ENCODE results near the gene PVALB.

GRCh38 chr22:36807627-36808026, 9.2 kb downstream of the PVALB start:
- TF ChIP-seq POLR2A (IDR thresholded peaks at IDR 0.05; ENCODE audit: borderline replicate concordance, extremely low read depth, insufficient read depth, insufficient read length) (no peak), CEBPB (IDR thresholded peaks at IDR 0.05; ENCODE audit: low read depth) (no peak), CTCF (IDR thresholded peaks at IDR 0.05 in 2 of 3, conservative IDR thresholded peaks at IDR 0.05 in 1 of 3; ENCODE audit: borderline replicate concordance in 1 of 3, insufficient read depth in 1 of 3, low read depth in 2 of 3, low read length in 2 of 3) (no peak), SIN3A (IDR thresholded peaks at IDR 0.05; ENCODE audit: low read depth) (no peak), MAX (IDR thresholded peaks at IDR 0.05) (no peak), RAD21 (IDR thresholded peaks at IDR 0.05; ENCODE audit: low read depth) (no peak), POLR2AphosphoS5 (IDR thresholded peaks at IDR 0.05; ENCODE audit: low read depth, low read length) (no peak), EGR1 (IDR thresholded peaks at IDR 0.05; ENCODE audit: low read depth) (no peak), SP1 (IDR thresholded peaks at IDR 0.05; ENCODE audit: low read depth) (no peak), ELF1 (IDR thresholded peaks at IDR 0.05; ENCODE audit: borderline replicate concordance, low read depth) (no peak), REST (IDR thresholded peaks at IDR 0.05; ENCODE audit: low read depth) (no peak), YY1 (IDR thresholded peaks at IDR 0.05; ENCODE audit: extremely low read depth, insufficient replicate concordance, low read depth, low read length) (no peak), JUND (IDR thresholded peaks at IDR 0.05) (no peak)

Data from HCT116 (cell line).